HG03342 (cell line): ENCODE results near the gene AFAP1L1.

Experiments
- ATAC-seq: cut with Tn5 transposase; IDR thresholded peaks from one replicate; pipeline ENCODE4 v1.9.1; 2021; ENCODE audit warnings: mild to moderate bottlenecking, moderate library complexity; ENCODE audit not compliant: unreplicated experiment

AFAP1L1 gene

GRCh38 chr5:149283626-149284480 lies 12.2 kb downstream of the AFAP1L1 start:
- no peak for ATAC-seq

GRCh38 chr5:149284501-149284900 lies 12.8 kb downstream of the AFAP1L1 start:
- no peak for ATAC-seq

- ATAC-seq: no peak
These were observed 13.5 kb downstream of the AFAP1L1 start for GRCh38 chr5:149285153-149285552.

- ATAC-seq: no peak
These were observed 16.8 kb downstream of the AFAP1L1 start for GRCh38 chr5:149288436-149288835.

GRCh38 chr5:149289301-149289700 lies 17.6 kb downstream of the AFAP1L1 start:
- ATAC-seq: no peak

GRCh38 chr5:149294872-149295829 lies 23.5 kb downstream of the AFAP1L1 start:
- ATAC-seq: no peak

- no peak for ATAC-seq
These were observed 25.8 kb downstream of the AFAP1L1 start for GRCh38 chr5:149297340-149298025.

GRCh38 chr5:149298163-149298562 lies 26.5 kb downstream of the AFAP1L1 start:
- no peak for ATAC-seq

GRCh38 chr5:149298842-149299404 lies 27.3 kb downstream of the AFAP1L1 start:
- ATAC-seq: no peak

- no peak for ATAC-seq
These were observed 27.9 kb downstream of the AFAP1L1 start for GRCh38 chr5:149299451-149300054.

- no peak for ATAC-seq
These were observed 28.8 kb downstream of the AFAP1L1 start for GRCh38 chr5:149300441-149300840.

GRCh38 chr5:149301049-149301743 lies 29.5 kb downstream of the AFAP1L1 start:
- no peak for ATAC-seq

- no peak for ATAC-seq
These were observed 30.2 kb downstream of the AFAP1L1 start for GRCh38 chr5:149301744-149302380.

GRCh38 chr5:149302641-149303040 lies 31.0 kb downstream of the AFAP1L1 start:
- ATAC-seq: no peak

- no peak for ATAC-seq
These were observed 31.6 kb downstream of the AFAP1L1 start for GRCh38 chr5:149303210-149303609.

GRCh38 chr5:149304195-149305078 lies 32.8 kb downstream of the AFAP1L1 start:
- no peak for ATAC-seq

- ATAC-seq: no peak
These were observed 37.7 kb downstream of the AFAP1L1 start for GRCh38 chr5:149309354-149309753.

- ATAC-seq: no peak
These were observed 38.8 kb downstream of the AFAP1L1 start for GRCh38 chr5:149310488-149310887.
